Body of pancreas (tissue), 4 donors: ENCODE measurements around the gene FUT3. TPM values are rescaled to one million over a fixed set of nuclear protein-coding genes. Genes with fewer than 3 reads are reported as not detected.

Source experiments
- ATAC-seq: fragments of 150-250 bp; one replicate; pipeline ENCODE4 v1.9.1; 2016
- DNase-seq, 4 donors: peaks; one replicate each; pipeline ENCODE4 v3.0.0-alpha.2; 2019
- H3K27ac ChIP-seq, 4 donors: fragments of 200-600 bp; sonication (generic); 1 replicate in 3 of 4; 2 replicates in 1 of 4; pipeline versions ENCODE4 v1.5.1 to v1.6.1; 2016 to 2019; ENCODE audit warnings: mild to moderate bottlenecking in 1 of 4, mixed read lengths in 1 of 4, moderate library complexity in 1 of 4
- H3K27me3 ChIP-seq, 2 donors: fragments of 200-600 bp; sonication (generic); one replicate each; pipeline ENCODE4 v1.6.0; 2016; ENCODE audit warnings: mild to moderate bottlenecking in 1 of 2
- H3K36me3 ChIP-seq, 2 donors: fragments of 200-600 bp; sonication (generic); replicated peaks in 1 of 2; 2 replicates each; pipeline ENCODE4 v1.5.1; 2016; ENCODE audit warnings: low read depth in 2 of 2; ENCODE audit not compliant: insufficient read depth in 1 of 2
- H3K4me1 ChIP-seq: fragments of 200-600 bp; sonication (generic); one replicate; pipeline ENCODE4 v1.6.0; 2016
- H3K4me3 ChIP-seq, 2 donors: fragments of 200-600 bp; sonication (generic); 1 replicate in 1 of 2; 2 replicates in 1 of 2; pipeline ENCODE4 v1.5.1; 2016 to 2019
- H3K9me3 ChIP-seq, 3 donors: fragments of 200-600 bp; sonication (generic); 1 replicate in 2 of 3; 2 replicates in 1 of 3; pipeline ENCODE4 v1.5.1; 2016
- POLR2A ChIP-seq, 3 donors: fragments of 450-650 bp; IDR thresholded peaks; one replicate each; pipeline ENCODE4 v1.6.1; 2016; ENCODE audit warnings: antibody characterized with exemption in 3 of 3, mild to moderate bottlenecking in 2 of 3
- WGBS, 2 donors: methylation state at CpG; one replicate each; pipeline ENCODE4 v1.1.5; 2017; 5-methylcytosine and 5-hydroxymethylcytosine counted together
- intact Hi-C: fragments of 100-400 bp; cut with DNase I; formaldehyde crosslinking; loops from one replicate; pipeline ENCODE4 v1.15.1; 2023
- total RNA-seq, 2 donors: library from RNA; depleted of rRNA; stranded (reverse); fragments of >200 nt; gene quantifications; one replicate each; pipeline ENCODE4 v1.1.0, GENCODE V29; 2016
- TF ChIP-seq, protein P1 (sequence below), 7 experiments: fragments of 450-650 bp in 4 of 7; fragments of 200-600 bp in 3 of 7; sonication (generic) in 3 of 7; IDR thresholded peaks; one replicate each; pipeline ENCODE4 v1.5.1; 2016 to 2019; ENCODE audit warnings: antibody characterized with exemption in 7 of 7

Gene FUT3
- total RNA-seq, 2 donors from 2014 or later, result 5.7 to 9.2 TPM

DNA sequence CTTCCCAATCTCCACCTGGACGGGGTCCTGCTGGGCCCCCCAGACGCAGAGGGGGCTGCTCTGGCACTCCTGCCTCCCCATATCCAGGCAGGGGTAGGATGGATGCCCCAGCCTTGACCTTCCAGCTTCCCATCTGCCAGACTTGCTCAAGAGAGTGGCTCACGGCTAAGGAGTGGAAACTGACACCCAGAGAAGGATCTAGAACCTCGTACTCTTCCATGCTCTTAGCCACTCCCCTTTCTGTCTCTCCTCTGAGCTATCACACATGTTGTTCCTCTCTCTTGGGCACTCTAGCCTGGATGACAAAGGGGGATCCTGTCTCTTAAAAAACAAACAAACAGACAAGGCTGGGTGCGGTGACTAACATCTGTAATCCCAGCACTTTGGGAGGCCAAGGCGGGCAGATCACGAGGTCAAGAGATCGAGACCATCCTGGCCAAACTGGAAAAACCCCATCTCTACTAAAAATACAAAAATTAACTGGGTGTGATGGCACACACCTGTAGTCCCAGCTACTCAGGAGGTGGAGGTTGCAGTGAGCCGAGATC is 31.2 kb upstream of the FUT3 start:
- WGBS, 2 donors, result 50 to 77% methylated on average over 5 to 9 of the region's 9 CpGs
- no peak for DNase-seq
- no peaks in the 10 kb centered on the region for H3K27me3 ChIP-seq
- no peaks in the 10 kb centered on the region for H3K36me3 ChIP-seq
- H3K27ac ChIP-seq, result no peak overlapping the region
- H3K4me1 ChIP-seq, result peaks cover 3% of the 10 kb centered on the region
- no peak for ATAC-seq
- TF ChIP-seq, protein P1, sequence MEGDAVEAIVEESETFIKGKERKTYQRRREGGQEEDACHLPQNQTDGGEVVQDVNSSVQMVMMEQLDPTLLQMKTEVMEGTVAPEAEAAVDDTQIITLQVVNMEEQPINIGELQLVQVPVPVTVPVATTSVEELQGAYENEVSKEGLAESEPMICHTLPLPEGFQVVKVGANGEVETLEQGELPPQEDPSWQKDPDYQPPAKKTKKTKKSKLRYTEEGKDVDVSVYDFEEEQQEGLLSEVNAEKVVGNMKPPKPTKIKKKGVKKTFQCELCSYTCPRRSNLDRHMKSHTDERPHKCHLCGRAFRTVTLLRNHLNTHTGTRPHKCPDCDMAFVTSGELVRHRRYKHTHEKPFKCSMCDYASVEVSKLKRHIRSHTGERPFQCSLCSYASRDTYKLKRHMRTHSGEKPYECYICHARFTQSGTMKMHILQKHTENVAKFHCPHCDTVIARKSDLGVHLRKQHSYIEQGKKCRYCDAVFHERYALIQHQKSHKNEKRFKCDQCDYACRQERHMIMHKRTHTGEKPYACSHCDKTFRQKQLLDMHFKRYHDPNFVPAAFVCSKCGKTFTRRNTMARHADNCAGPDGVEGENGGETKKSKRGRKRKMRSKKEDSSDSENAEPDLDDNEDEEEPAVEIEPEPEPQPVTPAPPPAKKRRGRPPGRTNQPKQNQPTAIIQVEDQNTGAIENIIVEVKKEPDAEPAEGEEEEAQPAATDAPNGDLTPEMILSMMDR (IDR thresholded peaks at IDR 0.05), result no peak
- no peak for TF ChIP-seq POLR2A (IDR thresholded peaks at IDR 0.05)
- H3K9me3 ChIP-seq, result no peaks in the 10 kb centered on the region
- no peak overlapping the region for H3K4me3 ChIP-seq
- intact Hi-C loops, result no loop called here

DNA sequence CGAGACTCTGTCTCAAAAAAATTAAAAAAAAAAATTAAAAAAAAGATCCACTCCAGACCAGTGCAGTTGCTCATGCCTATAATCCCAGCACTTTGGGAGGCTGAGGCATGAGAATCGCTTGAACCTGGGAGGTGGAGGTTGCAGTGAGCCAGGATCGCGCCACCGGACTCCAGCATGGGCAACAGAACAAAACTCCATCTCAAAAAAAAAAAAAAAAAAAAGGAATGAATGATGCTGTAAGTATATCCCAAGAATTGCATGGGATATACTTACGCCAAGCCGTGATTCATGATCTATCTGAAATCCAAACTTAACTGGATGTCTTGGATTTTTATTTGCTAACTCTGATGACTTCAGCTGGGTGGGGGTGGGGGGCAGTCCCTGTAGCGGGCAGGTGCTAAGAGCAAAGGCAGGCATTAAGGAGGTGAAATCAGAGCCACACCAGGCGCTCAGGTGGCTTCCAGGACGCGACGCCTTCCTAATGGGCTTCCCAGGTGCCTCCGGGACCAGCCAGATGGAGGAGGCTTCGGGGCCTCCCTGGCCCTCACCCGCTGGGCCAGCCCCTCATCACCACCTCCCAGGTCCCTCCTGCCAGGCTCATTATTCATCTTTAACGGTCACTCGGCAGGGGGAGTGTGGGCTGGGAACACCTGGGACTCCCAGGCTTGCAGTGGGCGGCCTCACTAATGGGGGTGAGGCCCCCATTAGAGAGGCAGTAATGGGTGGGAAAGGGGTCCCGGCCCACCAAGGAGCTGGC is 30.5 kb upstream of the FUT3 start:
- 39 to 52% methylated on average over 13 to 18 of the region's 19 CpGs for whole genome bisulfite sequencing, 2 donors
- Histone ChIP-seq H3K4me1 (peaks cover 8% of the 10 kb centered on the region), H3K27ac (no peak overlapping the region), H3K36me3 (no peaks in the 10 kb centered on the region), H3K9me3 (no peaks in the 10 kb centered on the region), H3K27me3 (no peaks in the 10 kb centered on the region), H3K4me3 (no peak overlapping the region)
- no peak for DNase-seq
- intact Hi-C loops, result no loop called here
- TF ChIP-seq, protein P1 (IDR thresholded peaks at IDR 0.05), result no peak
- TF ChIP-seq POLR2A (IDR thresholded peaks at IDR 0.05), result no peak
- no peak for ATAC-seq

DNA sequence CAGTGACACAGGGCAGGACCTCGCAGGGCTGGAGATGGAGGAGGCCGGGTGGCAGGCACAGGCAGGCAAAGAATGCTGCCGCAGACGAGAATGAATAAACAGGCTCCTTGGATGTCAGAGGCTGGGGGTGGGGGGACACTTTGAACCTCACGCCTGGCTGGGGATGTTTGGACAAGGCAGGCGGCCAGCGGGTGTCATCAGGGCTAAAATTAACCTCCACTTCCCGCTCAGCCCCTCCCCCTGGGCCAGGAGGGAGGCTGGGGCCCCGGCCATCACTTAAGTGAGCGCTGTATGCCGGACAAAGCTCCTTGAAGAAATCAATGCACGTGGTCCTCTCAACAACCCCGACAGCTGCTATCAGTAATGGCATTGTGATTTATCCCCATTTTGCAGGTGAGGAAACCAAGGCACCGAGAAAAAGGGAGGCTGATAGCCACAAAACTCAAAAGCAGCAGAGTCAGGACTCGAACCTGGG is 29.4 kb upstream of the FUT3 start:
- peak; percentile 29 to 58 (median 54) for DNase-seq
- intact Hi-C loops, result no loop called here
- 23 to 28% methylated on average over 6 to 15 of the region's 15 CpGs for WGBS, 2 donors
- H3K27ac ChIP-seq, result no peak overlapping the region
- peak; percentile 46 for ATAC-seq
- H3K27me3 ChIP-seq, result no peaks in the 10 kb centered on the region
- TF ChIP-seq POLR2A (IDR thresholded peaks at IDR 0.05), result no peak
- TF ChIP-seq, protein P1 (IDR thresholded peaks at IDR 0.05), result no peak
- H3K4me3 ChIP-seq, result no peak overlapping the region
- no peaks in the 10 kb centered on the region for H3K9me3 ChIP-seq
- H3K36me3 ChIP-seq, result no peaks in the 10 kb centered on the region
- peaks cover 9% of the 10 kb centered on the region for H3K4me1 ChIP-seq

DNA sequence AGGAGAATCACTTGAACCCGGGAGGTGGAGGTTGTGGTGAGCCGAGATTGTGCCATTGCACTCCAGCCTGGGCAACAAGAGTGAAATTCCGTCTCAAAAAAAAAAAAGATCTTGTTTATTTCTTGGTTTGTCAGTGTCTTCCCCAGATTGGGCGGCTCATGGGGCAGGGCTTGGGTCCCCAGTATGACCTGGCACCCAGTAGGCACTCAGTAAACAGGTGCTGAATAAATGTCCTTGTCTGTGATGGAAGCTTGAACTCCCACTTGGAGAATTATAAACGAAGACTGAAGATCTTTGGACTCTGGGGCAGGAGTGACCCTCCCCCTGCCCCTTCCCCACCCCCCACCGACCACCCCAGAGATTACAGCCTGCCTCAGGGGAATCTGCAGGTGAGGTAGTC is 28.9 kb upstream of the FUT3 start:
- WGBS, 2 donors, result 37 to 54% methylated on average over 4 to 6 of the region's 6 CpGs
- no peak for ATAC-seq
- no peaks in the 10 kb centered on the region for H3K9me3 ChIP-seq
- no peaks in the 10 kb centered on the region for H3K27me3 ChIP-seq
- TF ChIP-seq POLR2A (IDR thresholded peaks at IDR 0.05), result no peak
- TF ChIP-seq, protein P1 (IDR thresholded peaks at IDR 0.05), result no peak
- H3K27ac ChIP-seq, result no peak overlapping the region
- no peak for DNase-seq
- H3K4me3 ChIP-seq, result no peak overlapping the region
- H3K4me1 ChIP-seq, result peaks cover 9% of the 10 kb centered on the region
- intact Hi-C loops, result no loop called here
- H3K36me3 ChIP-seq, result no peaks in the 10 kb centered on the region
